ENCODE measurements around the gene CES1.

Gene CES1

GRCh38 chr16:55812951-55813350 is 19.9 kb downstream of the CES1 start:
- Histone ChIP-seq H3K27ac (ENCODE audit: low read depth, low read length) (no peak overlapping the region), H3K9me2 (replicated peaks; ENCODE audit: control insufficient read depth, low read length) (no peaks in the 10 kb centered on the region)
- TF ChIP-seq CTCF (IDR thresholded peaks at IDR 0.05; ENCODE audit: low read depth, low read length, poor library complexity, severe bottlenecking) (no peak), EZH2phosphoT487 (IDR thresholded peaks at IDR 0.05; ENCODE audit: borderline replicate concordance, low read length) (no peak)

GRCh38 chr16:55811811-55812210 is 21.1 kb downstream of the CES1 start:
- H3F3A ChIP-seq (ENCODE audit: control insufficient read depth, insufficient read depth): no peaks in the 10 kb centered on the region
- H3K79me2 ChIP-seq (ENCODE audit: control insufficient read depth, low read length): no peaks in the 10 kb centered on the region
- TF ChIP-seq CTCF (IDR thresholded peaks at IDR 0.05; ENCODE audit: low read depth, low read length, poor library complexity, severe bottlenecking) (no peak), EZH2phosphoT487 (IDR thresholded peaks at IDR 0.05; ENCODE audit: borderline replicate concordance, low read length) (no peak)
- H3K9me2 ChIP-seq (replicated peaks; ENCODE audit: control insufficient read depth, low read length): no peaks in the 10 kb centered on the region
- H3K4me3 ChIP-seq (ENCODE audit: low read length): no peak overlapping the region
- no peaks in the 10 kb centered on the region for H3K9me3 ChIP-seq (ENCODE audit: control insufficient read depth, insufficient read depth, low read length)
- H4K20me1 ChIP-seq (ENCODE audit: control insufficient read depth, insufficient read depth, low read depth, low read length): no peaks in the 10 kb centered on the region
- H3K36me3 ChIP-seq (ENCODE audit: control insufficient read depth, low read length): no peaks in the 10 kb centered on the region
- H3K27ac ChIP-seq (ENCODE audit: low read depth, low read length): no peak overlapping the region
- H3K27me3 ChIP-seq (ENCODE audit: control insufficient read depth, low read length): no peaks in the 10 kb centered on the region
- no peak overlapping the region for H3K4me2 ChIP-seq (ENCODE audit: low read length)
- H3K4me1 ChIP-seq (ENCODE audit: control insufficient read depth, low read length): no peaks in the 10 kb centered on the region

More at GRCh38 chr16:55812951-55813350, 19.9 kb downstream of the CES1 start:
- Histone ChIP-seq H3K4me2 (ENCODE audit: low read length) (no peak overlapping the region), H3K36me3 (ENCODE audit: control insufficient read depth, low read length) (no peaks in the 10 kb centered on the region), H3K4me3 (ENCODE audit: low read length) (no peak overlapping the region), H3K27me3 (ENCODE audit: control insufficient read depth, low read length) (no peaks in the 10 kb centered on the region), H3F3A (ENCODE audit: control insufficient read depth, insufficient read depth) (no peaks in the 10 kb centered on the region), H3K79me2 (ENCODE audit: control insufficient read depth, low read length) (no peaks in the 10 kb centered on the region), H3K9me3 (ENCODE audit: control insufficient read depth, insufficient read depth, low read length) (no peaks in the 10 kb centered on the region), H4K20me1 (ENCODE audit: control insufficient read depth, insufficient read depth, low read depth, low read length) (no peaks in the 10 kb centered on the region), H3K4me1 (ENCODE audit: control insufficient read depth, low read length) (no peaks in the 10 kb centered on the region)

DNA sequence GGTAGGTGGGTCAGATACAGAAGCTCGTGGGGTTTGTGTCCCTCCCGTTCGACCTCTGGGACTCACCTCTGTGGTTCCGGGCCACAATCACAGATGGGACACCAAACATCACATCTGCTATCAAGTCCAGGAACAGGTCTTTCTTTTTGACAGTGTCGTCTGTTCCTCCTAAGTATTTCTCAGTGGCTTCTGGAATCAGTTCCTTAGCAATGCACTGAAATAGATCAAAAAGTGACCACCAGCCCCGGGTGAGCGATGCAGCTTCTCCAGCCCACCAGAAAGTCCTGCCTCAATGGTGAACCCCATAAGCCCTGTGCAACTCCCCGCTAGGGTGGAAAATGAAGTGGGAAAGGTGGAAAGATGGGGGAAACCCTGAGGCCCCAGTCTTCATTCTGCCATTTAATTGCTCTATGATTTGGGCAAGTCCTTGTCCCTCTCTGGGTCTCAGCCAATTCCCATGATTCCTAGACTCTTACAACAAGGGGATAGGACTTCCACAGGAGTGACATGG is 22.4 kb downstream of the CES1 start:
- no peaks in the 10 kb centered on the region for H3K27me3 ChIP-seq (ENCODE audit: control insufficient read depth, low read length)
- no peaks in the 10 kb centered on the region for H3K9me3 ChIP-seq (ENCODE audit: control insufficient read depth, insufficient read depth, low read length)
- no peaks in the 10 kb centered on the region for H3K4me1 ChIP-seq (ENCODE audit: control insufficient read depth, low read length)
- no peak overlapping the region for H3K4me2 ChIP-seq (ENCODE audit: low read length)
- TF ChIP-seq EZH2phosphoT487 (IDR thresholded peaks at IDR 0.05; ENCODE audit: borderline replicate concordance, low read length): no peak
- no peaks in the 10 kb centered on the region for H3K79me2 ChIP-seq (ENCODE audit: control insufficient read depth, low read length)
- no peak overlapping the region for H3K4me3 ChIP-seq (ENCODE audit: low read length)
- H4K20me1 ChIP-seq (ENCODE audit: control insufficient read depth, insufficient read depth, low read depth, low read length): no peaks in the 10 kb centered on the region
- no peaks in the 10 kb centered on the region for H3K36me3 ChIP-seq (ENCODE audit: control insufficient read depth, low read length)
- H3K27ac ChIP-seq (ENCODE audit: low read depth, low read length): no peak overlapping the region
- H3K9me2 ChIP-seq (replicated peaks; ENCODE audit: control insufficient read depth, low read length): no peaks in the 10 kb centered on the region
- H3F3A ChIP-seq (ENCODE audit: control insufficient read depth, insufficient read depth): no peaks in the 10 kb centered on the region

DNA sequence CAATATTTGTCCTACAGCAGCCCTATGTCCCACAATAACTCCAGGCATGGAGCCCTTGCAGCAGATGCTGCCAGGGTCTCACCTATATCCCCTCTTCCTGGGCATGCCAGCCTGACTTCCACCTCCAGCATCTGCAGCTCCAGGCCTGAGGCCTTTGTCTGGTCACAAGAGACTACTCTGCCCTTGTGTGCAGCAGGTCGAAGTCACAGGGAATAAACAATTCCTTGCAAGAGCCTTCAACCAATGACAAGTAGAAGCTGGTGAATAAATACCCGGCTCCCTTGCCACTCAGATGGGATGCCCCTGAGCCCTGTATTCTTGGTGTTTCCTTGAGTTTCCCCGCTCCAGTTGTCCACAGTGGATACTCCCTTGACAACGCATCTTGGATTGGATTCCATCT is 23.0 kb downstream of the CES1 start:
- no peak for TF ChIP-seq EZH2phosphoT487 (IDR thresholded peaks at IDR 0.05; ENCODE audit: borderline replicate concordance, low read length)
- no peak for TF ChIP-seq CTCF (IDR thresholded peaks at IDR 0.05; ENCODE audit: low read depth, low read length, poor library complexity, severe bottlenecking)

More for the DNA sequence above, 23.0 kb downstream of the CES1 start:
- no peak overlapping the region for H3K4me2 ChIP-seq (ENCODE audit: low read length)
- H3K79me2 ChIP-seq (ENCODE audit: control insufficient read depth, low read length): no peaks in the 10 kb centered on the region
- H3F3A ChIP-seq (ENCODE audit: control insufficient read depth, insufficient read depth): no peaks in the 10 kb centered on the region
- no peak overlapping the region for H3K27ac ChIP-seq (ENCODE audit: low read depth, low read length)
- no peaks in the 10 kb centered on the region for H3K9me2 ChIP-seq (replicated peaks; ENCODE audit: control insufficient read depth, low read length)
- no peaks in the 10 kb centered on the region for H3K36me3 ChIP-seq (ENCODE audit: control insufficient read depth, low read length)
- no peaks in the 10 kb centered on the region for H3K9me3 ChIP-seq (ENCODE audit: control insufficient read depth, insufficient read depth, low read length)
- no peaks in the 10 kb centered on the region for H4K20me1 ChIP-seq (ENCODE audit: control insufficient read depth, insufficient read depth, low read depth, low read length)
- H3K4me3 ChIP-seq (ENCODE audit: low read length): no peak overlapping the region
- no peaks in the 10 kb centered on the region for H3K27me3 ChIP-seq (ENCODE audit: control insufficient read depth, low read length)
- no peaks in the 10 kb centered on the region for H3K4me1 ChIP-seq (ENCODE audit: control insufficient read depth, low read length)
